ENCODE data around the gene HSF5. TPM values are rescaled to one million over a fixed set of nuclear protein-coding genes. Genes with fewer than 3 reads are reported as not detected.
"Not testable (repeated sequence)": the region's sequence is repeated elsewhere in the genome, so short reads cannot be mapped to it uniquely, and the experiment has no call there.

Gene HSF5
- total RNA-seq, 1 donor from 2014 or later: not detected

GRCh38 chr17:58488428-58488890 is 251 bp upstream of the HSF5 start:
- Mint-ChIP-seq H3K27ac (no peak overlapping the region), H3K36me3 (peaks cover 30% of the 10 kb centered on the region), H3K4me1 (no peaks in the 10 kb centered on the region), H3K27me3 (ENCODE audit: insufficient read depth, low read depth) (no peaks in the 10 kb centered on the region), H3K4me3 (no peak overlapping the region), H3K9me3 (no peaks in the 10 kb centered on the region)
- Histone ChIP-seq H3K79me2 (ENCODE audit: low read depth) (no peaks in the 10 kb centered on the region), H3K4me3 (no peak overlapping the region), H3K27ac (no peak overlapping the region), H3K9me3 (ENCODE audit: low read depth) (no peaks in the 10 kb centered on the region), H3K9ac (no peak overlapping the region), H3K27me3 (no peaks in the 10 kb centered on the region), H4K20me1 (ENCODE audit: low read depth) (no peaks in the 10 kb centered on the region), H3K4me1 (no peaks in the 10 kb centered on the region), H3F3A (ENCODE audit: low read depth) (no peaks in the 10 kb centered on the region), H3K36me3 (peaks cover 14% of the 10 kb centered on the region), H3K4me2 (no peak overlapping the region), H2AFZ (replicated peaks) (no peak overlapping the region)
- TF ChIP-seq EZH2 (IDR thresholded peaks at IDR 0.05): no peak
- TF ChIP-seq EZH2phosphoT487 (IDR thresholded peaks at IDR 0.05): no peak
- no peak for TF ChIP-seq CTCF (IDR thresholded peaks at IDR 0.05)
- DNase-seq (ENCODE audit: low spot score): no peak

GRCh38 chr17:58484600-58484999 is 3.6 kb downstream of the HSF5 start:
- no peak overlapping the region for H3K4me2 ChIP-seq
- H4K20me1 ChIP-seq (ENCODE audit: low read depth): no peaks in the 10 kb centered on the region
- no peak overlapping the region for H3K9ac ChIP-seq
- no peaks in the 10 kb centered on the region for H3K79me2 ChIP-seq (ENCODE audit: low read depth)
- H3K27ac ChIP-seq: no peak overlapping the region
- Mint-ChIP-seq H3K27ac (no peak overlapping the region), H3K4me1 (no peaks in the 10 kb centered on the region), H3K27me3 (ENCODE audit: insufficient read depth, low read depth) (no peaks in the 10 kb centered on the region), H3K36me3 (peaks cover 12% of the 10 kb centered on the region), H3K4me3 (no peak overlapping the region), H3K9me3 (no peaks in the 10 kb centered on the region)
- H2AFZ ChIP-seq (replicated peaks): no peak overlapping the region
- H3K36me3 ChIP-seq: peaks cover 4% of the 10 kb centered on the region
- no peaks in the 10 kb centered on the region for H3K27me3 ChIP-seq
- no peak for TF ChIP-seq EZH2 (IDR thresholded peaks at IDR 0.05)
- no peak for TF ChIP-seq CTCF (IDR thresholded peaks at IDR 0.05)
- TF ChIP-seq EZH2phosphoT487 (IDR thresholded peaks at IDR 0.05): no peak
- H3K9me3 ChIP-seq (ENCODE audit: low read depth): no peaks in the 10 kb centered on the region
- H3F3A ChIP-seq (ENCODE audit: low read depth): no peaks in the 10 kb centered on the region
- no peaks in the 10 kb centered on the region for H3K4me1 ChIP-seq
- H3K4me3 ChIP-seq: no peak overlapping the region
- DNase-seq (ENCODE audit: low spot score): no peak

GRCh38 chr17:58481798-58482197 is 6.4 kb downstream of the HSF5 start:
- not testable (repeated sequence) for H3K9me3 Mint-ChIP-seq; H3K4me2 ChIP-seq; H3K27me3 Mint-ChIP-seq (ENCODE audit: insufficient read depth, low read depth); H3K9me3 ChIP-seq (ENCODE audit: low read depth); H3K79me2 ChIP-seq (ENCODE audit: low read depth); H3K36me3 Mint-ChIP-seq; DNase-seq (ENCODE audit: low spot score); H3K36me3 ChIP-seq; H4K20me1 ChIP-seq (ENCODE audit: low read depth); H3K4me1 ChIP-seq; H3K27ac ChIP-seq; H2AFZ ChIP-seq (replicated peaks); H3K9ac ChIP-seq; H3K27ac Mint-ChIP-seq; H3K4me1 Mint-ChIP-seq; H3K4me3 Mint-ChIP-seq; H3K27me3 ChIP-seq; H3K4me3 ChIP-seq; H3F3A ChIP-seq (ENCODE audit: low read depth)

- no peak overlapping the region for H3K4me3 ChIP-seq
- Mint-ChIP-seq H3K9me3 (no peaks in the 10 kb centered on the region), H3K4me1 (no peaks in the 10 kb centered on the region), H3K27ac (no peak overlapping the region), H3K4me3 (no peak overlapping the region), H3K36me3 (no peaks in the 10 kb centered on the region), H3K27me3 (ENCODE audit: insufficient read depth, low read depth) (no peaks in the 10 kb centered on the region)
- H3K4me1 ChIP-seq: no peaks in the 10 kb centered on the region
- H3K36me3 ChIP-seq: no peaks in the 10 kb centered on the region
- H3K9ac ChIP-seq: no peak overlapping the region
- no peak overlapping the region for H2AFZ ChIP-seq (replicated peaks)
- no peaks in the 10 kb centered on the region for H3K9me3 ChIP-seq (ENCODE audit: low read depth)
- H3F3A ChIP-seq (ENCODE audit: low read depth): no peaks in the 10 kb centered on the region
- no peak overlapping the region for H3K27ac ChIP-seq
- H3K4me2 ChIP-seq: no peak overlapping the region
- no peak for DNase-seq (ENCODE audit: low spot score)
- no peak for TF ChIP-seq EZH2phosphoT487 (IDR thresholded peaks at IDR 0.05)
- TF ChIP-seq CTCF (IDR thresholded peaks at IDR 0.05): no peak
- TF ChIP-seq EZH2 (IDR thresholded peaks at IDR 0.05): no peak
- no peaks in the 10 kb centered on the region for H3K79me2 ChIP-seq (ENCODE audit: low read depth)
- no peaks in the 10 kb centered on the region for H3K27me3 ChIP-seq
- no peaks in the 10 kb centered on the region for H4K20me1 ChIP-seq (ENCODE audit: low read depth)
These were observed 8.1 kb downstream of the HSF5 start for GRCh38 chr17:58480090-58480489.

All from neural progenitor cell (in vitro differentiated cells).